Activated CD8-positive, alpha-beta memory T cell treated with anti-CD3 and anti-CD28 coated beads, Interleukin-2, amount 50 U/mL, for 24 hours (primary cell): ENCODE measurements around the gene CDX1.

Experiments used
- DNase-seq: peaks from one replicate; pipeline ENCODE4 v3.0.0-alpha.2; 2020; ENCODE audit errors: extremely low read depth

The CDX1 gene

GRCh38 chr5:150146862-150147601 is 19.5 kb upstream of the CDX1 start:
- DNase-seq: no peak

- DNase-seq: no peak
These were observed 18.9 kb upstream of the CDX1 start for GRCh38 chr5:150147670-150148069.

- DNase-seq: no peak
These were observed 18.3 kb upstream of the CDX1 start for GRCh38 chr5:150148117-150148927.

- DNase-seq: no peak
These were observed 17.0 kb upstream of the CDX1 start for GRCh38 chr5:150149618-150150017.

GRCh38 chr5:150152636-150153462 is 13.7 kb upstream of the CDX1 start:
- DNase-seq: no peak

- DNase-seq: no peak
These were observed 13.1 kb upstream of the CDX1 start for GRCh38 chr5:150153483-150153882.

GRCh38 chr5:150153957-150154617 is 12.5 kb upstream of the CDX1 start:
- DNase-seq: no peak

GRCh38 chr5:150154618-150155128 is 11.9 kb upstream of the CDX1 start:
- no peak for DNase-seq

GRCh38 chr5:150155258-150156026 is 11.1 kb upstream of the CDX1 start, which contains the start of gene PDGFRB:
Gene PDGFRB (minus strand): TSS chr5:150155845. CDS start chr5:150137047, 18,798 bp downstream.
- DNase-seq: peak; percentile 5

GRCh38 chr5:150156027-150156368 is 10.6 kb upstream of the CDX1 start:
- DNase-seq: no peak

- no peak for DNase-seq
These were observed 10.0 kb upstream of the CDX1 start for GRCh38 chr5:150156540-150156939.

- no peak for DNase-seq
These were observed 9.4 kb upstream of the CDX1 start for GRCh38 chr5:150157168-150157567.

- no peak for DNase-seq
These were observed 8.2 kb upstream of the CDX1 start for GRCh38 chr5:150158170-150158949.

GRCh38 chr5:150159031-150159430 is 7.5 kb upstream of the CDX1 start:
- DNase-seq: no peak

- no peak for DNase-seq
These were observed 6.8 kb upstream of the CDX1 start for GRCh38 chr5:150159741-150160179.

- DNase-seq: no peak
These were observed 6.0 kb upstream of the CDX1 start for GRCh38 chr5:150160448-150161081.

GRCh38 chr5:150161242-150162141 is 5.1 kb upstream of the CDX1 start:
- DNase-seq: peak; percentile 44

- DNase-seq: no peak
These were observed 4.5 kb upstream of the CDX1 start for GRCh38 chr5:150162142-150162513.
